HepG2 (cell line): ENCODE data around the gene TRIM28. TPM values are rescaled to one million over a fixed set of nuclear protein-coding genes. Genes with fewer than 3 reads are reported as not detected.
A peak's percentile ranks its signal among the peaks of the same experiment; 100 is the strongest.

Experiments used
- ARNT2 ChIP-seq: sonication (generic); formaldehyde crosslinking; IDR thresholded peaks from 2 replicates; pipeline ENCODE4 v1.8.0; 2022; ENCODE audit warnings: mild to moderate bottlenecking, low read depth, missing genetic modification reagents, moderate library complexity
- CBX1 ChIP-seq: IDR thresholded peaks from one replicate; pipeline ENCODE4 v1.6.1; 2016; ENCODE audit warnings: antibody characterized with exemption, low read depth
- CBX2 ChIP-seq, 2 experiments: fragments of 200-600 bp in 1 of 2; sonication (generic); formaldehyde crosslinking in 1 of 2; IDR thresholded peaks; 2 replicates each; pipeline versions ENCODE4 v1.7.0 to v1.8.1; 2018 to 2022; ENCODE audit warnings: low read depth in 2 of 2, low read length in 1 of 2, mild to moderate bottlenecking in 1 of 2, missing genetic modification reagents in 1 of 2
- HOXA7 ChIP-seq: sonication (generic); formaldehyde crosslinking; IDR thresholded peaks from 2 replicates; pipeline ENCODE4 v1.8.1; 2022; ENCODE audit warnings: mild to moderate bottlenecking, missing genetic modification reagents, moderate library complexity
- HOXA9 ChIP-seq: sonication (generic); formaldehyde crosslinking; IDR thresholded peaks from 2 replicates; pipeline ENCODE4 v1.8.1; 2022; ENCODE audit warnings: missing genetic modification reagents, mild to moderate bottlenecking, moderate library complexity, borderline replicate concordance
- RFX5 ChIP-seq: IDR thresholded peaks from 2 replicates; pipeline ENCODE4 v1.6.1; 2011; ENCODE audit warnings: low read depth, low read length, improper control_type of control experiment
- SOX5 ChIP-seq: IDR thresholded peaks from 2 replicates; pipeline ENCODE4 v1.6.1; 2016; ENCODE audit warnings: borderline replicate concordance
- ZNF20 ChIP-seq: sonication (generic); formaldehyde crosslinking; IDR thresholded peaks from 2 replicates; pipeline ENCODE4 v1.4.0; 2020; ENCODE audit warnings: mild to moderate bottlenecking, moderate library complexity, missing genetic modification reagents
- ZNF382 ChIP-seq: sonication (generic); formaldehyde crosslinking; IDR thresholded peaks from 2 replicates; pipeline ENCODE4 v1.5.0; 2020; ENCODE audit warnings: missing genetic modification reagents, mild to moderate bottlenecking, borderline replicate concordance
- ZNF510 ChIP-seq: sonication (generic); formaldehyde crosslinking; IDR thresholded peaks from 2 replicates; pipeline ENCODE4 v1.4.0; 2020; ENCODE audit warnings: low read depth, mild to moderate bottlenecking, missing genetic modification reagents
- ZNF674 ChIP-seq: sonication (generic); formaldehyde crosslinking; IDR thresholded peaks from 2 replicates; pipeline ENCODE4 v1.5.0; 2020; ENCODE audit warnings: low read depth, mild to moderate bottlenecking, missing genetic modification reagents
- ZNF790 ChIP-seq: sonication (generic); formaldehyde crosslinking; IDR thresholded peaks from 2 replicates; pipeline ENCODE4 v1.8.0; 2022; ENCODE audit warnings: missing genetic modification reagents, mild to moderate bottlenecking, borderline replicate concordance
- polyA plus RNA-seq, 8 experiments: library from polyadenylated mRNA; depleted of rRNA in 3 of 8; stranded (reverse) in 7 of 8; unstranded in 1 of 8; fragments of >200 nt; fragmentation: Illumina TruSeq in 4 of 8; extraction: Trizol in 4 of 8; gene quantifications; 2 replicates each; pipeline versions ENCODE4 v1.2.1 to v1.2.3, GENCODE V29; 2011 to 2016; ENCODE audit warnings: low read depth in 4 of 8, missing spikeins in 1 of 8, mixed read lengths in 1 of 8; ENCODE audit not compliant: insufficient read depth in 1 of 8
- total RNA-seq, 5 experiments: library from RNA; depleted of rRNA; stranded (reverse); fragments of >200 nt; fragmentation: Illumina TruSeq; extraction: Trizol; gene quantifications; 2 replicates each; pipeline ENCODE4 v1.2.3, GENCODE V29; 2016; ENCODE audit warnings: low read depth in 1 of 5
- TF ChIP-seq, protein P1 (sequence below): sonication (generic); formaldehyde crosslinking; IDR thresholded peaks from 2 replicates; pipeline ENCODE4 v1.9.0; 2021; ENCODE audit warnings: mild to moderate bottlenecking, missing genetic modification reagents
- TF ChIP-seq, protein P2 (sequence below): sonication (generic); formaldehyde crosslinking; IDR thresholded peaks from 2 replicates; pipeline ENCODE4 v1.5.0; 2020; ENCODE audit warnings: missing genetic modification reagents
- TF ChIP-seq, protein P3 (sequence below): sonication (generic); formaldehyde crosslinking; IDR thresholded peaks from 2 replicates; pipeline ENCODE4 v1.4.0; 2020; ENCODE audit warnings: missing genetic modification reagents

Gene TRIM28
- total and polyA plus RNA-seq, 2 of the 13 experiments (the other 11 are each of a cell fraction or from before 2014, with no cell fraction given) = 361 to 439 TPM

DNA sequence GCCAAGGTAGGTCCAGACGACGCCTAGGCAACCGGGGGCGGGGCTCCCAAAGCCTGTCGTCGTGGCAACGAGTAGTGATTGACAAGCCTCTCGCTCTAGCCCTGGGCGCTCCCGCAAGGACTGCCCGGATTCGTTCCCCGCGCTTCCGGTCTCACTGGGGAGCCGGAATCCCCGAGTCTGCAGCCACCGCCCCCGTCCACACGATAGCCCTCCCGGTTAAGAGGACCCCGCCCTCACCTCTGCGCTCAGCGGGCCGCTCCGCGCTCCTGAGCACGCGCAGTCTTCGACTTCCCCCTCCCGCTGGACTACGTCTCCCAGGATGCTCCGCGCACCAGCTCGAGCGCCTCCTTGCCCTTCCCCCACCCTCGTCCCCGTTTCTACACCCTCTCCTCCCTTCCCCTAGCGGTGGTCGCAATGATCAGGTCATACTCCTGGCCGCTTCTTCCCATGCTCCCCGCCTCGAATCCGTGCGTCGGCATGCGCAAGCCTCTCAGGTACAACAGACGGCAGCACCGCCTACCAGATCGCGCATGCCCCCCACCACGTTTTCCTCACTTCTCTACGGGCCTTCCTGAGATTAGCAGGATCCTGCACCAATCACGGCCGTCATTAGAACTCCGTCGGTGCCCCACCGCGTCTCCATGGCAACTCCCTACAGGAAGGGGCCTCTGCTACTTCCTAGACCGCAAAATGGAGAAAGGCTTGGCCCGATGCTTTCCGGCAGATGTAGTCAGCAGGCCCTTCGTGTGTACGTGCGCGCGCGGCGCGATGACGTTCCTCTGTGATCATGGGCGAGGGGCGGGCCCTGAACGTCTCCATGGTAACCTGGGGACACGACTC is 29.2 kb downstream of the TRIM28 start, which contains the start of gene MZF1 (continued):
- TF ChIP-seq, protein P1, sequence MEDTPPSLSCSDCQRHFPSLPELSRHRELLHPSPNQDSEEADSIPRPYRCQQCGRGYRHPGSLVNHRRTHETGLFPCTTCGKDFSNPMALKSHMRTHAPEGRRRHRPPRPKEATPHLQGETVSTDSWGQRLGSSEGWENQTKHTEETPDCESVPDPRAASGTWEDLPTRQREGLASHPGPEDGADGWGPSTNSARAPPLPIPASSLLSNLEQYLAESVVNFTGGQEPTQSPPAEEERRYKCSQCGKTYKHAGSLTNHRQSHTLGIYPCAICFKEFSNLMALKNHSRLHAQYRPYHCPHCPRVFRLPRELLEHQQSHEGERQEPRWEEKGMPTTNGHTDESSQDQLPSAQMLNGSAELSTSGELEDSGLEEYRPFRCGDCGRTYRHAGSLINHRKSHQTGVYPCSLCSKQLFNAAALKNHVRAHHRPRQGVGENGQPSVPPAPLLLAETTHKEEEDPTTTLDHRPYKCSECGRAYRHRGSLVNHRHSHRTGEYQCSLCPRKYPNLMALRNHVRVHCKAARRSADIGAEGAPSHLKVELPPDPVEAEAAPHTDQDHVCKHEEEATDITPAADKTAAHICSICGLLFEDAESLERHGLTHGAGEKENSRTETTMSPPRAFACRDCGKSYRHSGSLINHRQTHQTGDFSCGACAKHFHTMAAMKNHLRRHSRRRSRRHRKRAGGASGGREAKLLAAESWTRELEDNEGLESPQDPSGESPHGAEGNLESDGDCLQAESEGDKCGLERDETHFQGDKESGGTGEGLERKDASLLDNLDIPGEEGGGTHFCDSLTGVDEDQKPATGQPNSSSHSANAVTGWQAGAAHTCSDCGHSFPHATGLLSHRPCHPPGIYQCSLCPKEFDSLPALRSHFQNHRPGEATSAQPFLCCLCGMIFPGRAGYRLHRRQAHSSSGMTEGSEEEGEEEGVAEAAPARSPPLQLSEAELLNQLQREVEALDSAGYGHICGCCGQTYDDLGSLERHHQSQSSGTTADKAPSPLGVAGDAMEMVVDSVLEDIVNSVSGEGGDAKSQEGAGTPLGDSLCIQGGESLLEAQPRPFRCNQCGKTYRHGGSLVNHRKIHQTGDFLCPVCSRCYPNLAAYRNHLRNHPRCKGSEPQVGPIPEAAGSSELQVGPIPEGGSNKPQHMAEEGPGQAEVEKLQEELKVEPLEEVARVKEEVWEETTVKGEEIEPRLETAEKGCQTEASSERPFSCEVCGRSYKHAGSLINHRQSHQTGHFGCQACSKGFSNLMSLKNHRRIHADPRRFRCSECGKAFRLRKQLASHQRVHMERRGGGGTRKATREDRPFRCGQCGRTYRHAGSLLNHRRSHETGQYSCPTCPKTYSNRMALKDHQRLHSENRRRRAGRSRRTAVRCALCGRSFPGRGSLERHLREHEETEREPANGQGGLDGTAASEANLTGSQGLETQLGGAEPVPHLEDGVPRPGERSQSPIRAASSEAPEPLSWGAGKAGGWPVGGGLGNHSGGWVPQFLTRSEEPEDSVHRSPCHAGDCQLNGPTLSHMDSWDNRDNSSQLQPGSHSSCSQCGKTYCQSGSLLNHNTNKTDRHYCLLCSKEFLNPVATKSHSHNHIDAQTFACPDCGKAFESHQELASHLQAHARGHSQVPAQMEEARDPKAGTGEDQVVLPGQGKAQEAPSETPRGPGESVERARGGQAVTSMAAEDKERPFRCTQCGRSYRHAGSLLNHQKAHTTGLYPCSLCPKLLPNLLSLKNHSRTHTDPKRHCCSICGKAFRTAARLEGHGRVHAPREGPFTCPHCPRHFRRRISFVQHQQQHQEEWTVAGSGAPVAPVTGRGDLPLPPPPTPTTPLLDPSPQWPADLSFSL = no peak
- TF ChIP-seq ZNF510 (peak; percentile 92; the same call in 1 of the 2 replicates), HOXA9 (CRISPR knock-in tag) (no peak; the same call in 1 of the 2 replicates), ZNF674 (CRISPR knock-in tag) (peak; percentile 50; the same call in 1 of the 2 replicates), CBX1 (no peak), ZNF20 (CRISPR knock-in tag) (no peak), ZNF382 (CRISPR knock-in tag) (no peak), ZNF790 (CRISPR knock-in tag) (no peak), SOX5 (CRISPR knock-in tag) (no peak; the same call in 1 of the 2 replicates), HOXA7 (CRISPR knock-in tag) (no peak), RFX5 (peak; percentile 66; the same call in 1 of the 2 replicates), CBX2 (IDR thresholded peaks at IDR 0.05; ENCODE audit: low read depth, low read length) (no peak), CBX2 (CRISPR knock-in tag; IDR thresholded peaks at IDR 0.05; ENCODE audit: low read depth) (no peak), ARNT2 (CRISPR knock-in tag) (peak; percentile 51)
- TF ChIP-seq, protein P2, sequence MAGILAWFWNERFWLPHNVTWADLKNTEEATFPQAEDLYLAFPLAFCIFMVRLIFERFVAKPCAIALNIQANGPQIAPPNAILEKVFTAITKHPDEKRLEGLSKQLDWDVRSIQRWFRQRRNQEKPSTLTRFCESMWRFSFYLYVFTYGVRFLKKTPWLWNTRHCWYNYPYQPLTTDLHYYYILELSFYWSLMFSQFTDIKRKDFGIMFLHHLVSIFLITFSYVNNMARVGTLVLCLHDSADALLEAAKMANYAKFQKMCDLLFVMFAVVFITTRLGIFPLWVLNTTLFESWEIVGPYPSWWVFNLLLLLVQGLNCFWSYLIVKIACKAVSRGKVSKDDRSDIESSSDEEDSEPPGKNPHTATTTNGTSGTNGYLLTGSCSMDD (CRISPR knock-in tag) = no peak
- TF ChIP-seq, protein P3, sequence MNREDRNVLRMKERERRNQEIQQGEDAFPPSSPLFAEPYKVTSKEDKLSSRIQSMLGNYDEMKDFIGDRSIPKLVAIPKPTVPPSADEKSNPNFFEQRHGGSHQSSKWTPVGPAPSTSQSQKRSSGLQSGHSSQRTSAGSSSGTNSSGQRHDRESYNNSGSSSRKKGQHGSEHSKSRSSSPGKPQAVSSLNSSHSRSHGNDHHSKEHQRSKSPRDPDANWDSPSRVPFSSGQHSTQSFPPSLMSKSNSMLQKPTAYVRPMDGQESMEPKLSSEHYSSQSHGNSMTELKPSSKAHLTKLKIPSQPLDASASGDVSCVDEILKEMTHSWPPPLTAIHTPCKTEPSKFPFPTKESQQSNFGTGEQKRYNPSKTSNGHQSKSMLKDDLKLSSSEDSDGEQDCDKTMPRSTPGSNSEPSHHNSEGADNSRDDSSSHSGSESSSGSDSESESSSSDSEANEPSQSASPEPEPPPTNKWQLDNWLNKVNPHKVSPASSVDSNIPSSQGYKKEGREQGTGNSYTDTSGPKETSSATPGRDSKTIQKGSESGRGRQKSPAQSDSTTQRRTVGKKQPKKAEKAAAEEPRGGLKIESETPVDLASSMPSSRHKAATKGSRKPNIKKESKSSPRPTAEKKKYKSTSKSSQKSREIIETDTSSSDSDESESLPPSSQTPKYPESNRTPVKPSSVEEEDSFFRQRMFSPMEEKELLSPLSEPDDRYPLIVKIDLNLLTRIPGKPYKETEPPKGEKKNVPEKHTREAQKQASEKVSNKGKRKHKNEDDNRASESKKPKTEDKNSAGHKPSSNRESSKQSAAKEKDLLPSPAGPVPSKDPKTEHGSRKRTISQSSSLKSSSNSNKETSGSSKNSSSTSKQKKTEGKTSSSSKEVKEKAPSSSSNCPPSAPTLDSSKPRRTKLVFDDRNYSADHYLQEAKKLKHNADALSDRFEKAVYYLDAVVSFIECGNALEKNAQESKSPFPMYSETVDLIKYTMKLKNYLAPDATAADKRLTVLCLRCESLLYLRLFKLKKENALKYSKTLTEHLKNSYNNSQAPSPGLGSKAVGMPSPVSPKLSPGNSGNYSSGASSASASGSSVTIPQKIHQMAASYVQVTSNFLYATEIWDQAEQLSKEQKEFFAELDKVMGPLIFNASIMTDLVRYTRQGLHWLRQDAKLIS (CRISPR knock-in tag) = 0 out of 2 replicates have a peak, but pooled peaks have one; percentile 13
